22Rv1 (cell line): ENCODE data around the gene LENEP.

Source experiments
- CTCF ChIP-seq: fragments of 450-650 bp; IDR thresholded peaks from 2 replicates; pipeline ENCODE4 v1.5.1; 2017; ENCODE audit warnings: mild to moderate bottlenecking
- ZFX ChIP-seq: fragments of 450-650 bp; IDR thresholded peaks from 2 replicates; pipeline ENCODE4 v1.6.1; 2017; ENCODE audit warnings: antibody characterized with exemption, borderline replicate concordance

GRCh38 chr1:155024315-155024714 is 30.9 kb downstream of the LENEP start:
- TF ChIP-seq CTCF (no peak), ZFX (no peak)
